Bronchial epithelial cell (primary cell): Measurements from ENCODE around the gene POU2F2. TPM values are rescaled to one million over a fixed set of nuclear protein-coding genes. Genes with fewer than 3 reads are reported as not detected.

Experiments used
- DNase-seq: peaks from one replicate; pipeline ENCODE4 v3.0.0-alpha.2; 2010; ENCODE audit warnings: low read depth
- FAIRE-seq: peaks from 2 replicates; lab custom pipeline; 2011; peaks lifted over from hg19 to GRCh38; lab: Jason Lieb, UNC
- H3K27me3 ChIP-seq: 2 replicates; pipeline ENCODE4 v1.5.1; 2011; ENCODE audit warnings: low read length; ENCODE audit not compliant: control insufficient read depth, insufficient read depth
- H3K36me3 ChIP-seq: 2 replicates; pipeline ENCODE4 v1.5.1; 2011; ENCODE audit warnings: low read length; ENCODE audit not compliant: control insufficient read depth, insufficient read depth
- H3K4me3 ChIP-seq: 2 replicates; pipeline ENCODE4 v1.5.1; 2011; ENCODE audit warnings: mild to moderate bottlenecking, low read depth, low read length, control low read depth
- total RNA-seq: library from RNA; depleted of rRNA; stranded (reverse); fragments of >200 nt; gene quantifications from 2 replicates; pipeline ENCODE4 v1.2.1, GENCODE V29; 2014
- TF ChIP-seq, protein P1 (sequence below): IDR thresholded peaks from 2 replicates; pipeline ENCODE4 v1.5.1; 2011; ENCODE audit warnings: mild to moderate bottlenecking, moderate library complexity, low read length, control low read depth, inconsistent platforms; ENCODE audit not compliant: insufficient read depth, severe bottlenecking

POU2F2 gene
- total RNA-seq, 1 donor from 2014 or later, result 0.53 TPM

DNA sequence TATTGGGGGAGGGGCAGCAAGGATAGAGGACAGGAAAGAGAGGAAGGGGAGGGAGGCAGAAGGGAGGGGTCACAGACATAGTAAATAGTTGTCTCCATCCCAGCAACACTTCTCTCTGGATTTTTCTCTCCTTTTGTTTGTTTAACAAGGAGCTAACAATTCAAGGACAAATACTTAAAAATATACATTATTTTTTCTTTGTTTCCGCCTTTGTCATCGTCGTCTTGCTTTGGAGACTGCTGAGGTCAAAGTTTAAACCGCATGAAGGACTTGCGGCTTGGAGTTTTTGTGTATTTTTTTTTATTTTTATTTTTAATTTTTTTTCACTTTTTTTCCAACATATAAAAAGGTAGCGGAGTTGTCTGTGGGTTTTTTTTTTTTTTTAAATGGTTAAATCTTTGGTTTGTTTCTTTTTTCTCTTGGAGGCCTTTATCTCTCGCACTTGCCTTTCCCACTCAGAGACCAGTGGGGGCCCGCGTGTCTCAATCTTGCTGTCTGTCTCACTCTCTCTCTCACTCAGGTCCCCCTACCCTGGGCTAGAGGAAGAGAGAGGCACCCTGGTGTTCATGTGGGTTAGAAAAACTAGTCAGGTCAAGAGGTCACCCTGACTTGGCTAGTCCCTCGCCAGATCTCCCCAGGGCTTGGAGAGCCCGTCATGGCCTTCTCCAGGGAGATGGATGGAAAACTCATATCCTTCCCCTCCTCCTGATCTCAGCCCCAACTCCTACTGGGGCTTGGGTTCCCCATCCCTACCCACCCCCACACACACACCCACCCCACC lies 45.3 kb downstream of the POU2F2 start:
- Histone ChIP-seq H3K4me3 (no peak overlapping the region), H3K36me3 (no peaks in the 10 kb centered on the region), H3K27me3 (no peaks in the 10 kb centered on the region)
- FAIRE-seq, result no peak
- no peak for DNase-seq
- TF ChIP-seq, protein P1, sequence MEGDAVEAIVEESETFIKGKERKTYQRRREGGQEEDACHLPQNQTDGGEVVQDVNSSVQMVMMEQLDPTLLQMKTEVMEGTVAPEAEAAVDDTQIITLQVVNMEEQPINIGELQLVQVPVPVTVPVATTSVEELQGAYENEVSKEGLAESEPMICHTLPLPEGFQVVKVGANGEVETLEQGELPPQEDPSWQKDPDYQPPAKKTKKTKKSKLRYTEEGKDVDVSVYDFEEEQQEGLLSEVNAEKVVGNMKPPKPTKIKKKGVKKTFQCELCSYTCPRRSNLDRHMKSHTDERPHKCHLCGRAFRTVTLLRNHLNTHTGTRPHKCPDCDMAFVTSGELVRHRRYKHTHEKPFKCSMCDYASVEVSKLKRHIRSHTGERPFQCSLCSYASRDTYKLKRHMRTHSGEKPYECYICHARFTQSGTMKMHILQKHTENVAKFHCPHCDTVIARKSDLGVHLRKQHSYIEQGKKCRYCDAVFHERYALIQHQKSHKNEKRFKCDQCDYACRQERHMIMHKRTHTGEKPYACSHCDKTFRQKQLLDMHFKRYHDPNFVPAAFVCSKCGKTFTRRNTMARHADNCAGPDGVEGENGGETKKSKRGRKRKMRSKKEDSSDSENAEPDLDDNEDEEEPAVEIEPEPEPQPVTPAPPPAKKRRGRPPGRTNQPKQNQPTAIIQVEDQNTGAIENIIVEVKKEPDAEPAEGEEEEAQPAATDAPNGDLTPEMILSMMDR, result no peak

DNA sequence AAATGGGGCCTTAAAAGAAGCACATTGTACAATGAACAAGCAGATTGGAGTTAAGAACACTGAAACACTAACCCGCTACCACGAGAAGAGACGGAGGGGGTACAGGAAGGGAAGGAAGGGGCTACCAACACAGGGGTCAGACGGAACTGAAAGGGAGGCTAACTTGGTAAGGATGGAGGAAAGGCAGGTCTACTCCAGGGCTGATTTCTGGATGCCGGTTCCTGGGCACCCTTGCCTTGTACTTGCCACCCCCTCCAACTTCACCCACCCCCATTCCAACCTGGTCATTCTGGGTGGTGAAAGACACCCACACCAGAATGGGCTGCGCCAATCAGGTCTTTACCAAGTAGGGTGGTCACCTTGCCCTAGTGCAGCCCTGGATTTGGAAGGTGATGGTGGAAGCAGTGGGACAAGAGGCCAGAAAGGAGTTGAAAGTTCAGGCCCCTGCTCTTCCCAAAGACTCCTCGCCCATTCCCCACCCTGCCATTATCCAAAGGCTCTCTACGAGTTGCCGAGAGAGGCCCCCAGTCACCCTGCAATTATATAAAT lies 46.0 kb downstream of the POU2F2 start:
- no peaks in the 10 kb centered on the region for H3K27me3 ChIP-seq
- TF ChIP-seq, protein P1, result no peak
- no peak for FAIRE-seq

DNA sequence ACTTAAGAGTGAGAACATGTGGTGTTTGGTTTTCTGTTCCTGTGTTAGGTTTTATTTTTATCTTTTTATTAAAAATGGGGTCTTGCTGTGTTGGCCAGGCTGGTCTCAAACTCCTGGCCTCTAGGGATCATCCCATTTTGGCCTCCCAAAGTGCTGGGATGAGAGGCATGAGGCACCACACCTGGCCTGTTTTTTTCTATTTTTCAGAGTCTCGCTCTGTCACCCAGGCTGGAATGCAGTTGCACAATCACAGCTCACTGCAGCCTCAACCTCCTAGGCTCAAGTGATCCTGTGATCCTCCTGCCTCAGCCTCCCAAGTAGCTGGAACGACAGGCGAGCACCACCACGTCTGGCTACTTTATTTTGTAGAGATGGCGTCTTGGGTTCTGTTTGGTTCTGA lies 48.7 kb downstream of the POU2F2 start:
- TF ChIP-seq, protein P1, result no peak
- H3K36me3 ChIP-seq, result peaks cover 27% of the 10 kb centered on the region
- no peak for FAIRE-seq

More for the DNA sequence above, 46.0 kb downstream of the POU2F2 start:
- Histone ChIP-seq H3K4me3 (no peak overlapping the region), H3K36me3 (peaks cover 2% of the 10 kb centered on the region)
- DNase-seq, result no peak

DNA sequence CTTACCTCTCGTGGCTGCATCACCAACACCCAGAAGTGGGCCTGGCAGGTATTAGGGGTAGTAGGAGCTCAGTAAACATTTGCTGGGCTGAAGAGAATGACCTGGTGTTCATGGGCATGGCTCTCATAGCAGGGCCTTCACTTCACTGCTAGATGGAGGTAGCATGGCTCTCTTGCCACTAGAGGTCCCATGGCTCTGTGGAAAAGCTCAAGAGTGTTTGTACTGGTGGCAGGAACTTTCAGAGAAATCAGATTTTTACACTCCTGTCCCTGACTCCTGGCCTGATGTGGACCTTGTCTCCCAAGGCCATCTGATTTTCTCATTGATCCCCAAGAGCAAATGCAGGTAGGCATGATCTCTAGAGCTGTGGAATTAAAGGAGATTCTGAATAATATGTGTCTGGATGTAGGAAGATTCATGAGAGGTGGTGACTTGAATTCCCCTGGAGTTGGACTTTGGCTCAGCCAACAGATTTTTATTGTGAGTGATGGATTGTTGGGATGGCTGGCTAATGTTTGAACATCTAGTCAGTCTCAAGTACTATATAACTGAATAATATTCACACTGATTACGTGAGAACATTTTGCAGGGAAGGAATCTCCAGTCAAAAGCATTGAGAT lies 50.6 kb downstream of the POU2F2 start:
- Histone ChIP-seq H3K27me3 (no peaks in the 10 kb centered on the region), H3K4me3 (no peak overlapping the region), H3K36me3 (peaks cover 28% of the 10 kb centered on the region)
- DNase-seq (peak; percentile 25), FAIRE-seq (peak; percentile 32)
- TF ChIP-seq, protein P1, result peak; percentile 64

More for the DNA sequence above, 48.7 kb downstream of the POU2F2 start:
- no peaks in the 10 kb centered on the region for H3K27me3 ChIP-seq
- no peak overlapping the region for H3K4me3 ChIP-seq
- no peak for DNase-seq

DNA sequence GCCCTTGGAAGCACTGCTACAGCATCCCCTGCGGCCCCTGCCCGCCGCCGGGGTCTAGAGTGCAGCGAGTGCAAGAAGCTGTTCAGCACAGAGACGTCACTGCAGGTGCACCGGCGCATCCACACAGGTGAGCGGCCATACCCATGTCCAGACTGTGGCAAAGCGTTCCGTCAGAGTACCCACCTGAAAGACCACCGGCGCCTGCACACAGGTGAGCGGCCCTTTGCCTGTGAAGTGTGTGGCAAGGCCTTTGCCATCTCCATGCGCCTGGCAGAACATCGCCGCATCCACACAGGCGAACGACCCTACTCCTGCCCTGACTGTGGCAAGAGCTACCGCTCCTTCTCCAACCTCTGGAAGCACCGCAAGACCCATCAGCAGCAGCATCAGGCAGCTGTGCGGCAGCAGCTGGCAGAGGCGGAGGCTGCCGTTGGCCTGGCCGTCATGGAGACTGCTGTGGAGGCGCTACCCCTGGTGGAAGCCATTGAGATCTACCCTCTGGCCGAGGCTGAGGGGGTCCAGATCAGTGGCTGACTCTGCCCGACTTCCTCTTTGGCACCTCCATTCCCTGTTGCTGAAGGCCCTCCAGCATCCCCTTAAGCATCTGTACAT lies 51.4 kb downstream of the POU2F2 start:
- H3K36me3 ChIP-seq, result peaks cover 28% of the 10 kb centered on the region
- no peak overlapping the region for H3K4me3 ChIP-seq
- TF ChIP-seq, protein P1, result no peak
- H3K27me3 ChIP-seq, result no peaks in the 10 kb centered on the region
- FAIRE-seq (peak; percentile 68), DNase-seq (no peak)
